Activated T-helper 17 cell treated with anti-CD3 and anti-CD28 coated beads, Interleukin-2, amount 50 U/mL, for 72 hours (primary cell): Measurements from ENCODE around the gene MRPS18A. TPM values are rescaled to one million over a fixed set of nuclear protein-coding genes. Genes with fewer than 3 reads are reported as not detected.

Experiments
- ATAC-seq: fragments of 150-1000 bp; cut with Tn5 transposase; replicated peaks from 2 replicates; pipeline ENCODE4 v1.10.0; 2021; ENCODE audit warnings: mild to moderate bottlenecking, moderate library complexity
- H3K27ac Mint-ChIP-seq: one replicate; pipeline ENCODE4 v1.8.0; 2022; ENCODE audit warnings: mixed read lengths
- H3K27me3 Mint-ChIP-seq: one replicate; pipeline ENCODE4 v1.8.0; 2022; ENCODE audit warnings: mixed read lengths
- H3K36me3 Mint-ChIP-seq: one replicate; pipeline ENCODE4 v1.8.0; 2022; ENCODE audit warnings: low read depth, mild to moderate bottlenecking, mixed read lengths
- H3K4me1 Mint-ChIP-seq: one replicate; pipeline ENCODE4 v1.8.0; 2022; ENCODE audit warnings: mixed read lengths
- H3K4me3 Mint-ChIP-seq: one replicate; pipeline ENCODE4 v1.8.0; 2022; ENCODE audit warnings: mild to moderate bottlenecking, mixed read lengths
- H3K9me3 Mint-ChIP-seq: one replicate; pipeline ENCODE4 v1.8.0; 2022; ENCODE audit warnings: mixed read lengths
- total RNA-seq, 2 donors: library from RNA; stranded (reverse); gene quantifications; one replicate each; pipeline ENCODE4 v1.2.3, GENCODE V29; 2022

The MRPS18A gene
- total RNA-seq, 2 donors from 2014 or later: 31.2 to 46.7 TPM

- peaks cover 23% of the 10 kb centered on the region for H3K4me1 Mint-ChIP-seq
- peak overlapping the region; percentile 74 for H3K4me3 Mint-ChIP-seq
- no peaks in the 10 kb centered on the region for H3K27me3 Mint-ChIP-seq
- H3K36me3 Mint-ChIP-seq: no peaks in the 10 kb centered on the region
- H3K9me3 Mint-ChIP-seq: no peaks in the 10 kb centered on the region
- H3K27ac Mint-ChIP-seq: peak overlapping the region; percentile 21
- peak; percentile 79 for ATAC-seq
Observed at GRCh38 chr6:43723737-43724295, 36.2 kb upstream of the MRPS18A start.

DNA sequence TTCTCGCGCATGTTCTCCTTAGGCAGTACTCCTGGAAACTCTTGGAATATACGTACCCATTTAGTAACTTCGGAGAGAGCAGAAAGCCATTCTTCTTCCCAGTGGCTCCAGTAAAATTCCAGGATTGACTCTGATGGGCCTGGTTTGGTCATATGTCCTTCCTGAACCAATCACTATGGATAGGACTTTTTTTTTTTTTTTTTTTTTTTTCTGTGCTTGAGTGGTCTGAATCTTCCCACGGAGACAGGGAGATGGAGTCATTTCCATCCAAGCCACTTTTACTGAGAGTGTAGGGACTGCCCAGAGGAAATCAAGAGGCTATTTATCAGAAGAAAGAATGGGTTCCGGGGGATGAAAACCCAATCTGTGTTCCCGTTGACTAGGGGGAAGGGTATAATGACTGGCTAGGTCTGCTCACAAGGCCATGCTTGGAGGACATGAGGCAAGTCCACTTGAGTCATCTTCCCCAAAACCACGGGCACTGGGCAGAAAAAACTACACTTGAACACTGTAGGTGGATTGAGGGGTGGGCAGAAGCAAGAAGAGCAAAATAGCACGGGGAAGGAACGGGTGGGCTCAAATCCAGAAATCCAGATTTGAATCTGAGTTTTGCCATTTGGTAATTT, 35.4 kb upstream of the MRPS18A start:
- H3K4me3 Mint-ChIP-seq: no peak overlapping the region
- H3K4me1 Mint-ChIP-seq: peaks cover 23% of the 10 kb centered on the region
- no peaks in the 10 kb centered on the region for H3K27me3 Mint-ChIP-seq
- no peaks in the 10 kb centered on the region for H3K9me3 Mint-ChIP-seq
- no peaks in the 10 kb centered on the region for H3K36me3 Mint-ChIP-seq
- ATAC-seq: no peak
- H3K27ac Mint-ChIP-seq: no peak overlapping the region

DNA sequence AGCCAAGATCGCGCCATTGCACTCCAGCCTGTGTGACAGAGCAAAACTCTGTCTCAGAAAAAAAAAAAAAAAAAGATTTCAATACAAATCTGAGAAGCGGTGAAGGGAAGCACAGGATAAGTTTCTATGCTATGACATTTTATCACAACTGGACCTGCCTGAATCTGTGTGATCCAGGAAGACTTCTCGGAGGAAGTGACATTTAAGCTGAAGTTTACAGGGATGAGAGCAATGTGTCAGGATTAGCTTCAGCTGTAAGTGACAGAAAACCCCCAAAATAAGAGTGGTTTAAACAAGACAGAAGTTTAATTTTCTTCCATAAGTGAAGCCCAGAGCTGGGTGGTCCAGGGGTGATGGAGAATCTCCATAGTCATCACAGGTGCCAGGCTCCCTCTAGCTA, 33.4 kb upstream of the MRPS18A start:
- peaks cover 16% of the 10 kb centered on the region for H3K4me1 Mint-ChIP-seq
- no peaks in the 10 kb centered on the region for H3K27me3 Mint-ChIP-seq
- H3K4me3 Mint-ChIP-seq: no peak overlapping the region
- ATAC-seq: no peak
- H3K27ac Mint-ChIP-seq: peak overlapping the region; percentile 1
- H3K36me3 Mint-ChIP-seq: no peaks in the 10 kb centered on the region
- H3K9me3 Mint-ChIP-seq: no peaks in the 10 kb centered on the region

DNA sequence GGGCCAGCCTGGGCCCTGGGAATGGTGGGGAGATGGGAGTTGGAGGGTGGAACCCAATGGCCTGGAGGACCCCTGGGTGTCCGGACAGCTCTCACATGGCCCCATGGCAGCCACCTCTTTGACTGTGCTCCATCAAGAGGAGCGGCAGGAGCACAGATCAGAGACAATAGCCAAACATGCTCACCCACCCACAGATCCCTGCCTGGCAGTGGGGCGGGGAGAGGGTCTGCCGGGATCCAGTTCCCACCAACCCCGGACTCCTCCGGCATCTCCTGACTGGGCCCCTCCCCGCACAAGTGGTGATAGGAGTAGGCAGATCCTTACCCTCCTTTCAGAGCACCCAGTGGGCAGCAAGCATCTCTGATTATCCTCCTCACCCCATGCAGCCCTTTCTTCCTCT, 31.9 kb upstream of the MRPS18A start:
- Mint-ChIP-seq H3K27me3 (no peaks in the 10 kb centered on the region), H3K4me3 (no peak overlapping the region), H3K9me3 (no peaks in the 10 kb centered on the region), H3K27ac (peak overlapping the region; percentile 51), H3K36me3 (no peaks in the 10 kb centered on the region), H3K4me1 (peaks cover 11% of the 10 kb centered on the region)
- ATAC-seq: no peak

DNA sequence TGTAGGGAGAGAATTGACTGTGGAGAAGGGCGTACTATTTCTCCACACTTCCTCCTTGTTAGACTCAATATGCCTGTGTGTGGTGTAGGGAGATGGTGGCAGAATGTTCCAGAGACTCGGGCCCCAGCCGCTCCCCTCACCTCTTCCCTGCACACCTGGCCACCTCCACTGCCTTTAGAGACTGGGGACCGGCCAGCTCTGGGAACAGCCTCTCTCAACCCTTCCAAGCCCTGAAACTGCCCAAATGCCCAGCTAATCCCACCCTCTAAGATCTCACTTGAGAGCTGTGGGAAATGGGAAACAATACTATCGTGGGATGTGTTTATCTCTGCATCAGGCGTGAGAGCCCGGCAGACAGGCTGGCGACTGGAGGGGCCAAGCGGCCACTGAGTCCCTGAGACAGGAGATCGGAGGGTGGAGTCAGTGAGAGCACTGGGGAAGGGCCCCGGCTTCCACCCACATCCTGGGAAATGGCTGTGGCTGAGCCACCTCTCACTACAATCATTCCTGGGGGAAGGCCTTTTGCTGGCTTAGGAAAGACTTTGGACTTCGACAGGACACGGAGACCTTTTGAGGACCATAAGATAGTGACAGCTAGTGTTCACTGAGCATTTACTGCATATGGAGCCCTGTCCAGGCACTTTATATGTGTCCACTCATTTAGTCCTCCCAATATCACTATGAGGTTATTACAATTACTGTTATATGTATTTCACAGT, 31.0 kb upstream of the MRPS18A start:
- no peaks in the 10 kb centered on the region for H3K9me3 Mint-ChIP-seq
- ATAC-seq: no peak
- no peaks in the 10 kb centered on the region for H3K36me3 Mint-ChIP-seq
- no peak overlapping the region for H3K27ac Mint-ChIP-seq
- peaks cover 7% of the 10 kb centered on the region for H3K4me1 Mint-ChIP-seq
- peaks cover 3% of the 10 kb centered on the region for H3K27me3 Mint-ChIP-seq
- no peak overlapping the region for H3K4me3 Mint-ChIP-seq

GRCh38 chr6:43717822-43718221, 30.2 kb upstream of the MRPS18A start:
- no peaks in the 10 kb centered on the region for H3K36me3 Mint-ChIP-seq
- peaks cover 4% of the 10 kb centered on the region for H3K4me1 Mint-ChIP-seq
- no peaks in the 10 kb centered on the region for H3K9me3 Mint-ChIP-seq
- peaks cover 3% of the 10 kb centered on the region for H3K27me3 Mint-ChIP-seq
- H3K27ac Mint-ChIP-seq: no peak overlapping the region
- H3K4me3 Mint-ChIP-seq: no peak overlapping the region
- ATAC-seq: no peak

GRCh38 chr6:43717389-43717788, 29.8 kb upstream of the MRPS18A start:
- ATAC-seq: no peak
- Mint-ChIP-seq H3K9me3 (no peaks in the 10 kb centered on the region), H3K36me3 (no peaks in the 10 kb centered on the region)

DNA sequence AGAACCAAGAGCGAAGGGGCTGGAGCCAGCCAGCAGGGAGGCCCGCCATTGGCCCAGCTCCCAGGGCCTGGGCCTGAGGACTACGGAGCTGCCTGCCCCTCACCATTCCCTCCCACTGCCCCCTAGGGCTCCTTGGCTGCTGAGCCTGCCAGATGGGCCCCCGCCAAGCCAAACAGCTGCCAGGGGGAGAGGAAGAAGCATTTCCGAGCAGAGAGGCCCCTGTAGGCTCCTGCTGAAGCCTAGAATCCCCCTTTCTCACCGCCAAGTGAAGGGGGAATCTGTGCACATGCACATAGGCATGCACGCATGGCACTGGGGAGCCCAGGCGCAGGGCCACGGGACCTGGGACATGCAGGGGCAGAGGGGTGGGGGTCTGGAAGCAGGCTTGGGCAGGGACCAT, 28.5 kb upstream of the MRPS18A start:
- H3K4me1 Mint-ChIP-seq: peaks cover 4% of the 10 kb centered on the region
- ATAC-seq: no peak

More at GRCh38 chr6:43717389-43717788, 29.8 kb upstream of the MRPS18A start:
- no peak overlapping the region for H3K27ac Mint-ChIP-seq
- peaks cover 4% of the 10 kb centered on the region for H3K4me1 Mint-ChIP-seq
- H3K4me3 Mint-ChIP-seq: no peak overlapping the region
- peaks cover 3% of the 10 kb centered on the region for H3K27me3 Mint-ChIP-seq

DNA sequence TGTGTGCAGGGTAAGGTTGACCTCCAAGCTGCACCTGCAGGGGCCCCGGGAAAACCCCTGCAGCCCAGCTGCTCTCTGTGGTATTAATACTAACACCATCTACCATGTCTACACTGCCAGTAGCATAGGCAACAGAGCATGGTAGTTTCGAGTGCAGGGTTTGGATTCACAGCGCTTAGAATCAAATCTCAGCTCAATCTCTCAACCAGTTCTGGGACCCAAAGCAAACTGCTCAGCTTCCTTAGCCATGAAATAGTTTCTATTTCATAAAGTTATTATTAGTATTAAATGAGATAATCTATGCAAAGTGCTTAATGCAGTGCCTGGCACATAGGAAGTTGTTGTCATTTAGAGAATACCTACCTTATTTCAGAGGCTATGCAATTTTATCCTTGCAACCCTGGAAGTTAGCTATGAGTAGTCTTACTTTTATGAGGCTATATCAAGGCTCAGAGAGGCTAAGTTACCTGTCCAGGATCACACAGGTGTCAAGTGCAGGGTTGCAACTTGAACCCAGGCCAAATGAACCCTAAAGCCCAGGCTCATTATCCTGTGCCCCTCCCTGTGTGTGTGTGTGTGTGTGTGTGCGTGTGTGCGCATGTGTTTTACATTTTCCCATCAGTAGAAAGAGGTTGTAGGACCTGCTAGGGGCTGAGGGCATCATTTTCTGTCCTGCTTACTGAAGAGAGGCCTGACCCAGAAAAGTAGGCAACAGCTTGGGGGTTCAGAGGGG, 27.6 kb upstream of the MRPS18A start:
- H3K9me3 Mint-ChIP-seq: no peaks in the 10 kb centered on the region
- ATAC-seq: no peak
- H3K27ac Mint-ChIP-seq: no peak overlapping the region
- no peaks in the 10 kb centered on the region for H3K36me3 Mint-ChIP-seq
- H3K4me1 Mint-ChIP-seq: peaks cover 4% of the 10 kb centered on the region
- no peak overlapping the region for H3K4me3 Mint-ChIP-seq
- peaks cover 15% of the 10 kb centered on the region for H3K27me3 Mint-ChIP-seq

More for the DNA sequence above, 28.5 kb upstream of the MRPS18A start:
- Mint-ChIP-seq H3K36me3 (no peaks in the 10 kb centered on the region), H3K4me3 (no peak overlapping the region), H3K27ac (no peak overlapping the region), H3K27me3 (peaks cover 12% of the 10 kb centered on the region), H3K9me3 (no peaks in the 10 kb centered on the region)

- Mint-ChIP-seq H3K27ac (no peak overlapping the region), H3K4me3 (no peak overlapping the region), H3K36me3 (no peaks in the 10 kb centered on the region), H3K27me3 (peaks cover 15% of the 10 kb centered on the region), H3K9me3 (no peaks in the 10 kb centered on the region), H3K4me1 (peaks cover 6% of the 10 kb centered on the region)
- ATAC-seq: no peak
Observed at GRCh38 chr6:43714311-43715055, 26.9 kb upstream of the MRPS18A start.

DNA sequence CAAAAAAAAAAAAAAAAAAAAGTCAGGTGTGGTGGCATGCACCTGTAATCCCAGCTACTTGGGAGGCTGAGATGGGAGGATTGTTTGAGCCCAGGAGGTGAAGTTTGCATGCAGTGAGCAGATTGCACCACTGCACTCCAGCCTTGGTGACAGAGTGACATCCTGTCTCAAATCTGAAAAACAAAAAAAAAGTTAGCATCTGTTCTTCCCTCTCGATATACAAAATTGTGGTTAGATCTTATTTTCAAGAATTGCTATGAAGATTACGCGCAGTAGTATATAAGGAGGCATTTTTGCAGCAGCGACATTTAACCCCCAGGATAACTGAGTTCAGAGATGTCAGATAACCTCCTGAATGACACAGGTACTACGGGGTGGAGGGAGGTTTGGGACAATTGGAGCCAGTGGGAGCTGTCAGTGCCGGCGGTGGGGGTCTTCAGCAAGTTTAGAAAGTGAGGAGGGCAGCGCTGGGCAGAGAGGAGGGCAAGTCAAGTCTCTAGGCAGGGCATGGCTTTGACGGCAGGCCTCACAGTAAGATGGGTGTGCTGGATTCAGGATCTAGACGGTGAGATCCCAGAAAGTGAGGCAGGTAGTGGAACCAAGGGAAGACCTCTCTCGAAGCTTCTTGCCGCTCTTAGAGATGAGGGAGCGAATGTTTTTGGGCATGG, 26.2 kb upstream of the MRPS18A start:
- peaks cover 12% of the 10 kb centered on the region for H3K4me1 Mint-ChIP-seq
- H3K4me3 Mint-ChIP-seq: no peak overlapping the region
- peaks cover 18% of the 10 kb centered on the region for H3K27me3 Mint-ChIP-seq
- no peaks in the 10 kb centered on the region for H3K9me3 Mint-ChIP-seq
- no peak overlapping the region for H3K27ac Mint-ChIP-seq
- ATAC-seq: no peak
- H3K36me3 Mint-ChIP-seq: no peaks in the 10 kb centered on the region

DNA sequence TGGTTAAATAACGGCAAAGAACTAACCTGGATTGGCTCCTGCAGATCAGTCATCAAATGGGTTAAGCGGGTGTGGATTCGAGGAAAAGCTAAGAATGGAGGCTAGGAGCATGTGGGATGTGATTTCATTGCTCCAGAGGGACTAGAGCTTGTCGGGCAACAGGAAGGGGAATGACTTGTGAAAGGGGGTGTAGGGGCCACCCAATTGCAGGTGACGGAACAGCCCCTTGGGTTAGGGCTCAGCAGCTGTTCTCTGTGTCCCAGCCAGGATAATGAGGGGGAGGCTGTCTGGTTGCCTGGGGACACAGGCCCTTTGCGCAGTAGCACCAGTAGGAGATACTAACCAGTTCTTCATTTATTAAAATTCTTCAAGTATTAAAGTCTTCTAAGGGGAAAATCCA, 25.0 kb upstream of the MRPS18A start:
- no peak overlapping the region for H3K4me3 Mint-ChIP-seq
- peaks cover 12% of the 10 kb centered on the region for H3K4me1 Mint-ChIP-seq
- ATAC-seq: no peak
- no peaks in the 10 kb centered on the region for H3K9me3 Mint-ChIP-seq
- peaks cover 18% of the 10 kb centered on the region for H3K27me3 Mint-ChIP-seq
- H3K36me3 Mint-ChIP-seq: no peaks in the 10 kb centered on the region
- no peak overlapping the region for H3K27ac Mint-ChIP-seq

GRCh38 chr6:43710576-43710975, 23.0 kb upstream of the MRPS18A start:
- Mint-ChIP-seq H3K36me3 (no peaks in the 10 kb centered on the region), H3K4me3 (no peak overlapping the region), H3K27me3 (peaks cover 33% of the 10 kb centered on the region), H3K27ac (no peak overlapping the region), H3K9me3 (no peaks in the 10 kb centered on the region), H3K4me1 (peaks cover 12% of the 10 kb centered on the region)
- ATAC-seq: no peak
